ENCODE results near the gene GLDC.

DNA sequence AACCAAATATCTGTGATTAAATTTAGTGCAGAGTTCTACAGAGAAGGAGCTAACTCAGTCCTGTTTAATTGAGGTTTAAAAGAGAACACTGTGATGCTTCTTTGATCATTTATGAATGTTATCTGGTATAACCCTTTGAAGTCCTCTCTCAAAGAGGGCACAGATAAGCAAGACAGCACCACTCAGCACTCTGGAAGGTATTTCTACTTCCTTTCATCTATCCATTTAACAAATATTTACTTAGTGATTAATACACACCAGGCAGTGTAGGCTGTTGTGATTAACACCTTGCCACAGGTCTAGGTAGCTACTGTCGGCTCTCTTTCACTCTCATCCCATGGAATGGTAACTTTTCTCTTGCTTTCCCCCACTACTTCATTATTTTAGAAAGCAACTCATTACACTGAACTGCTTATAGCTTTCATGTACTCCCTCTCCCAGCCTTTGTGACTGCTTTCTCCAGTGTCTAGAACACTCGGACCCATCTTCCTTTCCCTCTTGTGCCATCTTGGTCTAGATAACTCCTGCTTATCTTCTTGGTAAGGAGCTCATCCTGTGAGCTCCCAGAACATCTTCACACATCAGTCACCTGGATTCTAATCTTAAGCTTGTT is 54.7 kb downstream of the GLDC start:
- TF ChIP-seq, protein P1, sequence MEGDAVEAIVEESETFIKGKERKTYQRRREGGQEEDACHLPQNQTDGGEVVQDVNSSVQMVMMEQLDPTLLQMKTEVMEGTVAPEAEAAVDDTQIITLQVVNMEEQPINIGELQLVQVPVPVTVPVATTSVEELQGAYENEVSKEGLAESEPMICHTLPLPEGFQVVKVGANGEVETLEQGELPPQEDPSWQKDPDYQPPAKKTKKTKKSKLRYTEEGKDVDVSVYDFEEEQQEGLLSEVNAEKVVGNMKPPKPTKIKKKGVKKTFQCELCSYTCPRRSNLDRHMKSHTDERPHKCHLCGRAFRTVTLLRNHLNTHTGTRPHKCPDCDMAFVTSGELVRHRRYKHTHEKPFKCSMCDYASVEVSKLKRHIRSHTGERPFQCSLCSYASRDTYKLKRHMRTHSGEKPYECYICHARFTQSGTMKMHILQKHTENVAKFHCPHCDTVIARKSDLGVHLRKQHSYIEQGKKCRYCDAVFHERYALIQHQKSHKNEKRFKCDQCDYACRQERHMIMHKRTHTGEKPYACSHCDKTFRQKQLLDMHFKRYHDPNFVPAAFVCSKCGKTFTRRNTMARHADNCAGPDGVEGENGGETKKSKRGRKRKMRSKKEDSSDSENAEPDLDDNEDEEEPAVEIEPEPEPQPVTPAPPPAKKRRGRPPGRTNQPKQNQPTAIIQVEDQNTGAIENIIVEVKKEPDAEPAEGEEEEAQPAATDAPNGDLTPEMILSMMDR (conservative IDR thresholded peaks at IDR 0.05) = no peak
- no peak for TF ChIP-seq ZFX (IDR thresholded peaks at IDR 0.05)
